Stimulated activated memory B cell treated with anti-CD40 and anti-IgM and Interleukin-4, amounts not matched to agents 10 μg/mL and 1 μg/mL and 100 μg/mL, for 72 hours (primary cell): ENCODE measurements around the gene DCDC1.

Experiments used
- ATAC-seq: fragments of 150-1000 bp; cut with Tn5 transposase; 2 replicates; pipeline ENCODE4 v1.10.0; 2021
- H3K27ac Mint-ChIP-seq: one replicate; pipeline ENCODE4 v1.8.0; 2022; ENCODE audit warnings: mild to moderate bottlenecking, mixed read lengths
- H3K27me3 Mint-ChIP-seq: one replicate; pipeline ENCODE4 v1.8.0; 2022; ENCODE audit warnings: mixed read lengths
- H3K36me3 Mint-ChIP-seq: one replicate; pipeline ENCODE4 v1.8.0; 2022; ENCODE audit warnings: mixed read lengths
- H3K4me1 Mint-ChIP-seq: one replicate; pipeline ENCODE4 v1.8.0; 2022; ENCODE audit warnings: mixed read lengths
- H3K4me3 Mint-ChIP-seq: one replicate; pipeline ENCODE4 v1.8.0; 2022; ENCODE audit warnings: mild to moderate bottlenecking, moderate library complexity, mixed read lengths
- H3K9me3 Mint-ChIP-seq: one replicate; pipeline ENCODE4 v1.8.0; 2022; ENCODE audit warnings: mixed read lengths

DCDC1 gene

GRCh38 chr11:31218847-31219246, 150.7 kb downstream of the DCDC1 start:
- ATAC-seq: no peak
- Mint-ChIP-seq H3K4me1 (no peaks in the 10 kb centered on the region), H3K4me3 (no peak overlapping the region), H3K27me3 (no peaks in the 10 kb centered on the region), H3K27ac (no peak overlapping the region), H3K9me3 (no peaks in the 10 kb centered on the region), H3K36me3 (no peaks in the 10 kb centered on the region)

GRCh38 chr11:31214372-31214771, 155.2 kb downstream of the DCDC1 start:
- no peaks in the 10 kb centered on the region for H3K27me3 Mint-ChIP-seq

GRCh38 chr11:31199378-31199777, 170.2 kb downstream of the DCDC1 start:
- no peak overlapping the region for H3K4me3 Mint-ChIP-seq
- ATAC-seq: no peak
- H3K4me1 Mint-ChIP-seq: no peaks in the 10 kb centered on the region
- H3K36me3 Mint-ChIP-seq: no peaks in the 10 kb centered on the region
- no peak overlapping the region for H3K27ac Mint-ChIP-seq
- peaks cover 8% of the 10 kb centered on the region for H3K27me3 Mint-ChIP-seq
- H3K9me3 Mint-ChIP-seq: no peaks in the 10 kb centered on the region

More at GRCh38 chr11:31214372-31214771, 155.2 kb downstream of the DCDC1 start:
- H3K27ac Mint-ChIP-seq: no peak overlapping the region
- no peak overlapping the region for H3K4me3 Mint-ChIP-seq
- H3K4me1 Mint-ChIP-seq: no peaks in the 10 kb centered on the region
- ATAC-seq: no peak
- no peaks in the 10 kb centered on the region for H3K9me3 Mint-ChIP-seq
- no peaks in the 10 kb centered on the region for H3K36me3 Mint-ChIP-seq

GRCh38 chr11:31173926-31174680, 195.4 kb downstream of the DCDC1 start:
- H3K4me1 Mint-ChIP-seq: no peaks in the 10 kb centered on the region
- no peak overlapping the region for H3K4me3 Mint-ChIP-seq
- no peak overlapping the region for H3K27ac Mint-ChIP-seq
- ATAC-seq: no peak
- no peaks in the 10 kb centered on the region for H3K36me3 Mint-ChIP-seq
- peaks cover 23% of the 10 kb centered on the region for H3K9me3 Mint-ChIP-seq
- peaks cover 17% of the 10 kb centered on the region for H3K27me3 Mint-ChIP-seq

GRCh38 chr11:31160504-31161422, 208.8 kb downstream of the DCDC1 start:
- H3K4me1 Mint-ChIP-seq: no peaks in the 10 kb centered on the region
- H3K36me3 Mint-ChIP-seq: no peaks in the 10 kb centered on the region
- no peaks in the 10 kb centered on the region for H3K27me3 Mint-ChIP-seq
- H3K9me3 Mint-ChIP-seq: no peaks in the 10 kb centered on the region
- H3K27ac Mint-ChIP-seq: no peak overlapping the region
- no peak for ATAC-seq
- H3K4me3 Mint-ChIP-seq: no peak overlapping the region

- Mint-ChIP-seq H3K4me1 (no peaks in the 10 kb centered on the region), H3K4me3 (no peak overlapping the region), H3K9me3 (peaks cover 6% of the 10 kb centered on the region), H3K27ac (no peak overlapping the region), H3K27me3 (no peaks in the 10 kb centered on the region), H3K36me3 (no peaks in the 10 kb centered on the region)
- no peak for ATAC-seq
These were observed 218.7 kb downstream of the DCDC1 start for GRCh38 chr11:31150841-31151240.

GRCh38 chr11:31150011-31150410, 219.5 kb downstream of the DCDC1 start:
- no peaks in the 10 kb centered on the region for H3K27me3 Mint-ChIP-seq
- H3K36me3 Mint-ChIP-seq: no peaks in the 10 kb centered on the region
- ATAC-seq: no peak
- H3K27ac Mint-ChIP-seq: no peak overlapping the region
- H3K9me3 Mint-ChIP-seq: peaks cover 6% of the 10 kb centered on the region
- no peaks in the 10 kb centered on the region for H3K4me1 Mint-ChIP-seq
- no peak overlapping the region for H3K4me3 Mint-ChIP-seq

GRCh38 chr11:31141789-31142188, 227.8 kb downstream of the DCDC1 start:
- Mint-ChIP-seq H3K4me1 (no peaks in the 10 kb centered on the region), H3K9me3 (no peaks in the 10 kb centered on the region), H3K36me3 (no peaks in the 10 kb centered on the region), H3K27ac (no peak overlapping the region), H3K27me3 (no peaks in the 10 kb centered on the region), H3K4me3 (no peak overlapping the region)
- ATAC-seq: no peak

GRCh38 chr11:31139479-31139878, 230.1 kb downstream of the DCDC1 start:
- H3K9me3 Mint-ChIP-seq: no peaks in the 10 kb centered on the region
- no peak overlapping the region for H3K27ac Mint-ChIP-seq
- H3K36me3 Mint-ChIP-seq: no peaks in the 10 kb centered on the region
- H3K27me3 Mint-ChIP-seq: no peaks in the 10 kb centered on the region
- no peaks in the 10 kb centered on the region for H3K4me1 Mint-ChIP-seq
- no peak for ATAC-seq
- no peak overlapping the region for H3K4me3 Mint-ChIP-seq

- no peaks in the 10 kb centered on the region for H3K27me3 Mint-ChIP-seq
- H3K27ac Mint-ChIP-seq: no peak overlapping the region
- H3K4me3 Mint-ChIP-seq: no peak overlapping the region
- H3K36me3 Mint-ChIP-seq: no peaks in the 10 kb centered on the region
- H3K9me3 Mint-ChIP-seq: no peaks in the 10 kb centered on the region
- no peaks in the 10 kb centered on the region for H3K4me1 Mint-ChIP-seq
- ATAC-seq: no peak
These were observed 236.8 kb downstream of the DCDC1 start for GRCh38 chr11:31132531-31133421.

- no peak overlapping the region for H3K27ac Mint-ChIP-seq
- no peak for ATAC-seq
- no peaks in the 10 kb centered on the region for H3K9me3 Mint-ChIP-seq
- H3K4me3 Mint-ChIP-seq: no peak overlapping the region
- no peaks in the 10 kb centered on the region for H3K36me3 Mint-ChIP-seq
- H3K4me1 Mint-ChIP-seq: no peaks in the 10 kb centered on the region
- no peaks in the 10 kb centered on the region for H3K27me3 Mint-ChIP-seq
These were observed 237.8 kb downstream of the DCDC1 start for GRCh38 chr11:31131760-31132159.

- no peak overlapping the region for H3K4me3 Mint-ChIP-seq
- peaks cover 3% of the 10 kb centered on the region for H3K9me3 Mint-ChIP-seq
- H3K4me1 Mint-ChIP-seq: no peaks in the 10 kb centered on the region
- ATAC-seq: no peak
- no peak overlapping the region for H3K27ac Mint-ChIP-seq
- no peaks in the 10 kb centered on the region for H3K36me3 Mint-ChIP-seq
- H3K27me3 Mint-ChIP-seq: no peaks in the 10 kb centered on the region
These were observed 242.2 kb downstream of the DCDC1 start for GRCh38 chr11:31127290-31127689.

GRCh38 chr11:31120428-31120827, 249.1 kb downstream of the DCDC1 start:
- Mint-ChIP-seq H3K4me1 (no peaks in the 10 kb centered on the region), H3K4me3 (no peak overlapping the region), H3K9me3 (peaks cover 3% of the 10 kb centered on the region), H3K27ac (no peak overlapping the region), H3K36me3 (no peaks in the 10 kb centered on the region), H3K27me3 (no peaks in the 10 kb centered on the region)
- no peak for ATAC-seq

- H3K36me3 Mint-ChIP-seq: no peaks in the 10 kb centered on the region
- H3K4me3 Mint-ChIP-seq: no peak overlapping the region
- ATAC-seq: no peak
- no peaks in the 10 kb centered on the region for H3K4me1 Mint-ChIP-seq
- H3K27ac Mint-ChIP-seq: no peak overlapping the region
- H3K27me3 Mint-ChIP-seq: no peaks in the 10 kb centered on the region
- no peaks in the 10 kb centered on the region for H3K9me3 Mint-ChIP-seq
These were observed 251.0 kb downstream of the DCDC1 start for GRCh38 chr11:31118566-31118965.

GRCh38 chr11:31117038-31117437, 252.5 kb downstream of the DCDC1 start:
- no peak overlapping the region for H3K4me3 Mint-ChIP-seq
- no peaks in the 10 kb centered on the region for H3K36me3 Mint-ChIP-seq
- no peaks in the 10 kb centered on the region for H3K27me3 Mint-ChIP-seq
- H3K4me1 Mint-ChIP-seq: no peaks in the 10 kb centered on the region
- no peak overlapping the region for H3K27ac Mint-ChIP-seq
- ATAC-seq: no peak
- peaks cover 3% of the 10 kb centered on the region for H3K9me3 Mint-ChIP-seq
